Spleen (tissue), 11 donors: ENCODE measurements around the gene ARHGEF37. TPM values are rescaled to one million over a fixed set of nuclear protein-coding genes. Genes with fewer than 3 reads are reported as not detected.
"Not testable (repeated sequence)": the region's sequence is repeated elsewhere in the genome, so short reads cannot be mapped to it uniquely, and the experiment has no call there.

Experiments
- DNase-seq: peaks from one replicate; pipeline ENCODE4 v3.0.0-alpha.2; 2020
- H3K27ac ChIP-seq, 8 donors: fragments of 200-600 bp; sonication (generic) in 7 of 8; 1 replicate in 4 of 8; 2 replicates in 4 of 8; pipeline versions ENCODE4 v1.5.0 to v1.8.0; 2016 to 2021; ENCODE audit warnings: inconsistent platforms in 4 of 8, mild to moderate bottlenecking in 4 of 8, moderate library complexity in 1 of 8
- H3K27me3 ChIP-seq, 7 donors: fragments of 200-600 bp; sonication (generic) in 6 of 7; replicated peaks in 1 of 7; 1 replicate in 4 of 7; 2 replicates in 3 of 7; pipeline versions ENCODE4 v1.5.0 to v1.8.0; 2016 to 2021; ENCODE audit warnings: inconsistent platforms in 3 of 7, mild to moderate bottlenecking in 1 of 7
- H3K36me3 ChIP-seq, 6 donors: fragments of 200-600 bp; sonication (generic) in 5 of 6; 1 replicate in 4 of 6; 2 replicates in 2 of 6; pipeline versions ENCODE4 v1.5.0 to v1.8.0; 2016 to 2021; ENCODE audit warnings: inconsistent platforms in 2 of 6
- H3K4me1 ChIP-seq, 6 donors: fragments of 200-600 bp; sonication (generic) in 5 of 6; 1 replicate in 3 of 6; 2 replicates in 3 of 6; pipeline versions ENCODE4 v1.5.0 to v1.8.0; 2016 to 2021; ENCODE audit warnings: inconsistent platforms in 3 of 6
- H3K4me3 ChIP-seq, 8 donors: fragments of 200-600 bp; sonication (generic) in 7 of 8; 1 replicate in 4 of 8; 2 replicates in 4 of 8; pipeline versions ENCODE4 v1.5.0 to v1.8.0; 2016 to 2021; ENCODE audit warnings: inconsistent platforms in 4 of 8, mild to moderate bottlenecking in 4 of 8, moderate library complexity in 2 of 8
- H3K9me3 ChIP-seq, 8 donors: fragments of 200-600 bp; sonication (generic) in 7 of 8; 1 replicate in 4 of 8; 2 replicates in 4 of 8; pipeline versions ENCODE4 v1.5.0 to v1.8.0; 2016 to 2021; ENCODE audit warnings: inconsistent platforms in 4 of 8
- CTCF ChIP-seq, 11 experiments: fragments of 200-600 bp in 7 of 11; fragments of 450-650 bp in 4 of 11; sonication (generic) in 4 of 11; IDR thresholded peaks in 8 of 11; conservative IDR thresholded peaks in 3 of 11; 1 replicate in 7 of 11; 2 replicates in 4 of 11; pipeline versions ENCODE4 v1.4.0 to v1.8.0; 2016 to 2021; ENCODE audit warnings: antibody characterized with exemption in 11 of 11, inconsistent platforms in 4 of 11, mild to moderate bottlenecking in 1 of 11
- POLR2A ChIP-seq, 3 donors: fragments of 450-650 bp; IDR thresholded peaks; one replicate each; pipeline ENCODE4 v1.5.1; 2017; ENCODE audit warnings: antibody characterized with exemption in 3 of 3, mild to moderate bottlenecking in 1 of 3
- POLR2AphosphoS5 ChIP-seq, 3 donors: sonication (generic); formaldehyde crosslinking; IDR thresholded peaks; one replicate each; pipeline ENCODE4 v1.5.1; 2017; ENCODE audit warnings: antibody characterized with exemption in 3 of 3
- WGBS, 5 donors: extraction: QIAGEN DNeasy Blood & Tissue Kit in 3 of 5; methylation state at CpG; one replicate each; pipeline versions ENCODE4 v1.1.5 to v1.1.7; 2013 to 2018; 5-methylcytosine and 5-hydroxymethylcytosine counted together
- intact Hi-C: fragments of 100-400 bp; cut with DNase I; formaldehyde crosslinking; loops from one replicate; pipeline ENCODE4 v1.15.0; 2023; ENCODE audit warnings: low total_unique reads
- polyA plus RNA-seq, 3 donors: library from polyadenylated mRNA; stranded (reverse); fragments of 200-250 nt; gene quantifications; one replicate each; pipeline ENCODE4 v1.2.1, GENCODE V29; 2013
- total RNA-seq, 7 donors: library from RNA; depleted of rRNA in 3 of 7; stranded (reverse); fragments of >200 nt in 3 of 7; fragmentation: NEBNext Ultra II Directional in 4 of 7; extraction: Animal tissue kit (Norgen Biotek cat#: 25700) in 4 of 7; gene quantifications; one replicate each; pipeline versions ENCODE4 v1.1.0 to v1.2.1, GENCODE V29; 2016 to 2021
- donor health status: healthy with polysubstance abuse.
- donor health status: DM: no; HTN: no; CAD: no; lungs with moderate emphysema.
- donor health status: DM: no; HTN: no; CAD: no.
- donor health status: Bipolar disorder and iron deficiency.
- donor health status: healthy.
- donor health status: DM: no; HTN: no; CAD: no.
- donor health status: DM: yes; HTN: yes; CAD: no.

ARHGEF37 gene
- total and polyA plus RNA-seq, 10 donors = 0.77 to 3.5 (median 1.3) TPM

- DNase-seq = no peak
- WGBS, 5 donors = 27 to 35% (median 34%) methylated on average over 7 of the region's 7 CpGs
- Histone ChIP-seq H3K27me3 (no peaks in the 10 kb centered on the region), H3K4me1 (peaks cover 0 to 26% (median 5%) of the 10 kb centered on the region in 6 donors), H3K27ac (peak overlapping the region in 3 of 8 donors; percentile 21 to 65 (median 25)), H3K4me3 (no peak overlapping the region), H3K9me3 (peaks cover 0 to 26% (median 21%) of the 10 kb centered on the region in 8 donors), H3K36me3 (no peaks in the 10 kb centered on the region)
- TF ChIP-seq CTCF (IDR thresholded peaks at IDR 0.05 in 8 of 11, conservative IDR thresholded peaks at IDR 0.05 in 3 of 11) (peak; percentile 46 to 90 (median 84)), POLR2AphosphoS5 (IDR thresholded peaks at IDR 0.05) (no peak)
- intact Hi-C loops = no loop called here
Measured at GRCh38 chr5:149667084-149667828, 86.0 kb downstream of the ARHGEF37 start.

DNA sequence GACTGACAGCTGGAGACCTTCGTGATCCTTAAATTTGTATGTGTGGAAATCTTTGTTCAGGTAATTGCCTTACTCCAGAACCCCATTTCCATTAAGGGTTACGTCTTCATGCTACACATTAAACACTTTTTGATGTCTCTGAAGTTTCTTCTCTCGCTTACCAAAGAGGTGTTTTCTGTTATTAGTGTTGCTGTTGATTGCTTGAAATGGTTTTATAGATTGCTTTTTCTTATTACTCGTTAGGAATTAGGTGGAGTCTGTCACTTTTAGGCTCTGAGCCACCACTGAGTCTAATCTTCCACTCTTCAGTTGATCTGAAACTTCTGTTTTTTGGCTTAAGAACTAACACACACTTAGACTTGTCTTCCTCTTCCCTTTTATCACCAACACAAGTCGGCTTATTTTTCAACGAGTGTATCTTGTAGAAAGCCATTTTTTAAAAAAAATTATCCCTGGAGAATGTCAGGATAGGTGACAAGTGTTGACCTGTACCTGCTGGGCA, 86.6 kb downstream of the ARHGEF37 start:
- Histone ChIP-seq H3K36me3 (no peaks in the 10 kb centered on the region), H3K4me1 (peaks cover 0 to 26% (median 5%) of the 10 kb centered on the region in 6 donors), H3K4me3 (no peak overlapping the region), H3K9me3 (peaks cover 0 to 26% (median 21%) of the 10 kb centered on the region in 8 donors), H3K27me3 (no peaks in the 10 kb centered on the region), H3K27ac (peak overlapping the region in 3 of 8 donors; percentile 21 to 65 (median 25))
- no peak for DNase-seq
- intact Hi-C loops = no loop called here
- 61 to 76% (median 69%) methylated on average over 6 of the region's 6 CpGs for WGBS, 5 donors
- TF ChIP-seq POLR2A (IDR thresholded peaks at IDR 0.05) (no peak), POLR2AphosphoS5 (IDR thresholded peaks at IDR 0.05) (no peak), CTCF (IDR thresholded peaks at IDR 0.05 in 8 of 11, conservative IDR thresholded peaks at IDR 0.05 in 3 of 11) (peak in 4 of 11 experiments; percentile 5 to 17 (median 10))

DNA sequence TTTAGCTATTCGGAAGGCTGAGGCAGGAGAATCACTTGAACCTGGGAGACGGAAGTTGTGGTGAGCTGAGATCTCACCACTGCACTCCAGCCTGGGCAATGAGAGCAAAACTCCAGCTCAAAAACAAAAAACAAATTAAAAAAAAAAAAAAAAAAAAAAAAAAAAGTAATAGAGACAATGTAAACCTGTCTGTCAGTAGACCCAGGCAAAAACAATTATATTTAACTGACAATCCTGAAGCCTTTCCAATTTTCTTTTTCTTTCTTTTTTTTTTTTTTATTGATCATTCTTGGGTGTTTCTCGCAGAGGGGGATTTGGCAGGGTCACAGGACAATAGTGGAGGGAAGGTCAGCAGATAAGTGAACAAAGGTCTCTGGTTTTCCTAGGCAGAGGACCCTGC, 88.0 kb downstream of the ARHGEF37 start:
- peaks cover 0 to 26% (median 5%) of the 10 kb centered on the region in 6 donors for H3K4me1 ChIP-seq
- H3K9me3 ChIP-seq = peaks cover 0 to 26% (median 21%) of the 10 kb centered on the region in 8 donors
- H3K36me3 ChIP-seq, DNase-seq, H3K4me3 ChIP-seq, H3K27me3 ChIP-seq, intact Hi-C loops, H3K27ac ChIP-seq: not testable (repeated sequence)
- 90 to 100% (median 96%) methylated on average over 1 to 3 of the region's 3 CpGs for WGBS, 5 donors

GRCh38 chr5:149671544-149671943, 90.2 kb downstream of the ARHGEF37 start:
- H3K27me3 ChIP-seq = no peaks in the 10 kb centered on the region
- TF ChIP-seq POLR2A (IDR thresholded peaks at IDR 0.05) = no peak
- no peak for TF ChIP-seq CTCF (IDR thresholded peaks at IDR 0.05 in 8 of 11, conservative IDR thresholded peaks at IDR 0.05 in 3 of 11)
- no peak for TF ChIP-seq POLR2AphosphoS5 (IDR thresholded peaks at IDR 0.05)
- H3K4me1 ChIP-seq = peaks cover 0 to 24% (median 5%) of the 10 kb centered on the region in 6 donors
- H3K36me3 ChIP-seq = no peaks in the 10 kb centered on the region
- no peak for DNase-seq
- 75 to 95% (median 90%) methylated on average over 5 of the region's 5 CpGs for WGBS, 5 donors
- intact Hi-C loops = no loop called here
- H3K9me3 ChIP-seq = peaks cover 0 to 26% (median 21%) of the 10 kb centered on the region in 8 donors
- H3K27ac ChIP-seq = no peak overlapping the region
- no peak overlapping the region for H3K4me3 ChIP-seq
